Islet of Langerhans (tissue), 1 donor: Measurements from ENCODE around the gene CEND1.

ENCODE experiments used
- FAIRE-seq: peaks from one replicate; lab custom pipeline; 2011; peaks lifted over from hg19 to GRCh38; lab: Jason Lieb, UNC

CEND1 gene

GRCh38 chr11:811446-812245, 21.8 kb upstream of the CEND1 start:
- FAIRE-seq, result no peak

- FAIRE-seq, result no peak
Measured at GRCh38 chr11:810040-810567, 20.2 kb upstream of the CEND1 start.

- peak; percentile 65 for FAIRE-seq
Measured at GRCh38 chr11:809287-810039, 19.6 kb upstream of the CEND1 start, which contains the start of gene RPLP2. Gene RPLP2, plus strand, starts transcription at chr11:809967. Its CDS starts 268 bp downstream, at chr11:810235.

GRCh38 chr11:808427-809286, 18.8 kb upstream of the CEND1 start:
- no peak for FAIRE-seq

- FAIRE-seq, result no peak
Measured at GRCh38 chr11:804599-804964, 14.7 kb upstream of the CEND1 start.

GRCh38 chr11:803770-804598, 14.1 kb upstream of the CEND1 start:
- no peak for FAIRE-seq

- FAIRE-seq, result no peak
Measured at GRCh38 chr11:803467-803742, 13.5 kb upstream of the CEND1 start.

- no peak for FAIRE-seq
Measured at GRCh38 chr11:802693-803466, 13.0 kb upstream of the CEND1 start.

- no peak for FAIRE-seq
Measured at GRCh38 chr11:802018-802617, 12.2 kb upstream of the CEND1 start.

- FAIRE-seq, result no peak
Measured at GRCh38 chr11:801097-801780, 11.3 kb upstream of the CEND1 start.

GRCh38 chr11:800473-800872, 10.6 kb upstream of the CEND1 start:
- no peak for FAIRE-seq

GRCh38 chr11:799641-800316, 9.9 kb upstream of the CEND1 start:
- FAIRE-seq, result no peak

GRCh38 chr11:798093-798713, 8.3 kb upstream of the CEND1 start, which contains the start of gene SLC25A22:
Gene SLC25A22, minus strand, starts transcription at chr11:798281. Its CDS starts 3,275 bp downstream, at chr11:795006.
- no peak for FAIRE-seq

- FAIRE-seq, result no peak
Measured at GRCh38 chr11:797296-798092, 7.6 kb upstream of the CEND1 start.

GRCh38 chr11:796565-797295, 6.8 kb upstream of the CEND1 start:
- no peak for FAIRE-seq

- FAIRE-seq, result no peak
Measured at GRCh38 chr11:795634-796564, 6.0 kb upstream of the CEND1 start.
